Colonic mucosa (tissue), 4 donors: ENCODE results near the gene GMDS. TPM values are rescaled to one million over a fixed set of nuclear protein-coding genes. Genes with fewer than 3 reads are reported as not detected.

Experiments used
- DNase-seq: peaks from one replicate; pipeline ENCODE4 v3.0.0-alpha.2; 2020
- H3K27ac ChIP-seq: fragments of 200-600 bp; one replicate; pipeline ENCODE4 v1.8.0; 2021
- H3K27me3 ChIP-seq: fragments of 200-600 bp; one replicate; pipeline ENCODE4 v1.8.0; 2021
- H3K36me3 ChIP-seq: fragments of 200-600 bp; one replicate; pipeline ENCODE4 v1.8.0; 2021
- H3K4me1 ChIP-seq: fragments of 200-600 bp; one replicate; pipeline ENCODE4 v1.8.0; 2021; ENCODE audit warnings: mild to moderate bottlenecking
- H3K4me3 ChIP-seq: fragments of 200-600 bp; one replicate; pipeline ENCODE4 v1.8.0; 2021
- H3K9ac ChIP-seq, 2 donors: one replicate each; pipeline ENCODE4 v1.7.0; 2013; ENCODE audit warnings: control low read depth in 2 of 2, low read depth in 2 of 2, low read length in 2 of 2
- H3K9me3 ChIP-seq: fragments of 200-600 bp; one replicate; pipeline ENCODE4 v1.8.0; 2021
- intact Hi-C: fragments of 100-400 bp; cut with DNase I; formaldehyde crosslinking; loops from one replicate; pipeline ENCODE4 v1.14.1; 2022
- total RNA-seq, 2 donors: library from RNA; stranded (reverse); fragmentation: NEBNext Ultra II Directional in 1 of 2; extraction: Animal tissue kit (Norgen Biotek cat#: 25700) in 1 of 2; gene quantifications; one replicate each; pipeline ENCODE4 v1.2.1, GENCODE V29; 2021
- TF ChIP-seq, protein P1 (sequence below): fragments of 200-600 bp; IDR thresholded peaks from one replicate; pipeline ENCODE4 v1.8.0; 2022; ENCODE audit warnings: antibody characterized with exemption, mild to moderate bottlenecking
- donor health status: healthy.
- donor health status: DM: no; HTN: no; CAD: no.
- donor health status: DM: no; HTN: no; CAD: no.

Gene GMDS
- total RNA-seq, 2 donors from 2014 or later: 247 to 272 TPM

GRCh38 chr6:1643830-1644445 lies 601.5 kb downstream of the GMDS start:
- TF ChIP-seq, protein P1, sequence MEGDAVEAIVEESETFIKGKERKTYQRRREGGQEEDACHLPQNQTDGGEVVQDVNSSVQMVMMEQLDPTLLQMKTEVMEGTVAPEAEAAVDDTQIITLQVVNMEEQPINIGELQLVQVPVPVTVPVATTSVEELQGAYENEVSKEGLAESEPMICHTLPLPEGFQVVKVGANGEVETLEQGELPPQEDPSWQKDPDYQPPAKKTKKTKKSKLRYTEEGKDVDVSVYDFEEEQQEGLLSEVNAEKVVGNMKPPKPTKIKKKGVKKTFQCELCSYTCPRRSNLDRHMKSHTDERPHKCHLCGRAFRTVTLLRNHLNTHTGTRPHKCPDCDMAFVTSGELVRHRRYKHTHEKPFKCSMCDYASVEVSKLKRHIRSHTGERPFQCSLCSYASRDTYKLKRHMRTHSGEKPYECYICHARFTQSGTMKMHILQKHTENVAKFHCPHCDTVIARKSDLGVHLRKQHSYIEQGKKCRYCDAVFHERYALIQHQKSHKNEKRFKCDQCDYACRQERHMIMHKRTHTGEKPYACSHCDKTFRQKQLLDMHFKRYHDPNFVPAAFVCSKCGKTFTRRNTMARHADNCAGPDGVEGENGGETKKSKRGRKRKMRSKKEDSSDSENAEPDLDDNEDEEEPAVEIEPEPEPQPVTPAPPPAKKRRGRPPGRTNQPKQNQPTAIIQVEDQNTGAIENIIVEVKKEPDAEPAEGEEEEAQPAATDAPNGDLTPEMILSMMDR: no peak
- intact Hi-C loops: no loop called here
- Histone ChIP-seq H3K9ac (no peak overlapping the region), H3K27ac (no peak overlapping the region), H3K36me3 (no peaks in the 10 kb centered on the region), H3K9me3 (no peaks in the 10 kb centered on the region), H3K4me1 (no peaks in the 10 kb centered on the region), H3K27me3 (no peaks in the 10 kb centered on the region), H3K4me3 (no peak overlapping the region)
- DNase-seq: no peak

DNA sequence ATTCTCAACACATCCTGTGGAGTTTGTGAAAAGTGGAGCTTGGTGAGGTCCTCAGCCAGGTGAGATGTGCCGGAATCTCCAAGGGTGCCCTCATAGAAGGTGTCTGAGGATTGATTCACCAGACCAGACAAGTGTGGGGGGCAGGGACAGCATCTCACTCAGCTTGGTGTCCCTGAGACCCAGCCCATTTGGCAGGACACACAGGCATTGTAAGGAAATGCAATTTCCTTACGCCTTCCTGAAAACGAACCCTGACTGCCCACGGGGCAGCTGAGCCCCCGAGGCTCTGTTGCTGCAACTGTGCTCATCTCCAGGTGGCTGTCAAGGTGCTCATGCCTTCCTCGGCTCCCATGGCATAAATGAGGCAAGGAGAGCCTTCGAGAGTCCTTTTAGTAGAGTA lies 602.3 kb downstream of the GMDS start:
- no peak overlapping the region for H3K27ac ChIP-seq
- H3K9me3 ChIP-seq: no peaks in the 10 kb centered on the region
- intact Hi-C loops: no loop called here
- H3K36me3 ChIP-seq: no peaks in the 10 kb centered on the region
- no peak overlapping the region for H3K9ac ChIP-seq
- TF ChIP-seq, protein P1: no peak
- H3K4me3 ChIP-seq: no peak overlapping the region
- no peak for DNase-seq
- H3K27me3 ChIP-seq: no peaks in the 10 kb centered on the region
- H3K4me1 ChIP-seq: no peaks in the 10 kb centered on the region

- no peak overlapping the region for H3K27ac ChIP-seq
- no peaks in the 10 kb centered on the region for H3K36me3 ChIP-seq
- no peak for DNase-seq
- intact Hi-C loops: no loop called here
- H3K9me3 ChIP-seq: no peaks in the 10 kb centered on the region
- no peaks in the 10 kb centered on the region for H3K27me3 ChIP-seq
- TF ChIP-seq, protein P1: no peak
- H3K4me3 ChIP-seq: no peak overlapping the region
- no peaks in the 10 kb centered on the region for H3K4me1 ChIP-seq
- no peak overlapping the region for H3K9ac ChIP-seq
Measured at GRCh38 chr6:1641343-1641885, 604.0 kb downstream of the GMDS start.

DNA sequence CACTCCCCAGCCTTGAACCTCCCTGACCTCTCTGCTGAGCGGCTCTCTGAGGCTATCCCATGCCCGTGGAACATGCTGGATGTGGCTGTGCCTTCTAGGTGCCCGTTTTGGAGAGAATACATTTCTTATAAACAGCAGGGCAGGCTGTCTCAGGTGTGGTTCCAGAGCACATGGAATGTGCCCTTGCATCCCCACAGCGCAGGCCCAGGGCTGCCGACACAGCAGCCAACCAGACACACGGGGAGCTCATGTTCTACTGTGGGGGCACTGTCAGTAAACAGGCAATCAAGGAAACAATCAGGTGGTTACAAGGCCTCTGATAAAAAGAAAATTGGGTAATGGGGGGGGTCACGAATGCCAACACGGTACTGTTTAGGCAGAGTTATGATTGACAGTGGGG lies 604.9 kb downstream of the GMDS start:
- Histone ChIP-seq H3K9ac (no peak overlapping the region), H3K27me3 (no peaks in the 10 kb centered on the region), H3K4me3 (no peak overlapping the region), H3K9me3 (no peaks in the 10 kb centered on the region), H3K27ac (no peak overlapping the region), H3K36me3 (no peaks in the 10 kb centered on the region), H3K4me1 (no peaks in the 10 kb centered on the region)
- TF ChIP-seq, protein P1: no peak
- no peak for DNase-seq
- intact Hi-C loops: no loop called here

DNA sequence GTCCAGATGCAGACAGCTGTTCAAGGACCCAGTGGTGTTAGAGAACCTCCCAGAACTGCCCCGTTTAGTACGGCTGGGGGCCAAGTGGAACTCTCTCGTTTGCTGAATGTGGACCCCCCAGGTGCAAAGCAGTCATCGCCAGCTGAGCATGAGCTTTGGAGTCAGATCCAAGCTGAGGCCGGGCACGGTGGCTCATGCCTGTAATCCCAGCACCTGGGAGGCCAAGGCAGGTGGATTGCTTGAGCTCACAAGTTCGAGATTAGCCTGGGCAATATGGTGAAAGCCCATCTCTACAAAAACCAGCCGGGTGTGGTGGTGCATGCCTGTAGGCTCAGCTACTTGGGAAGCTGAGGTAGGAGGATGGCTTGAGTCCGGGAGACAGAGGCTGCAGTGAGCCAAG lies 606.0 kb downstream of the GMDS start:
- Histone ChIP-seq H3K27ac (no peak overlapping the region), H3K4me3 (no peak overlapping the region), H3K36me3 (no peaks in the 10 kb centered on the region), H3K9me3 (no peaks in the 10 kb centered on the region), H3K4me1 (no peaks in the 10 kb centered on the region), H3K27me3 (no peaks in the 10 kb centered on the region), H3K9ac (no peak overlapping the region)
- TF ChIP-seq, protein P1: no peak
- DNase-seq: no peak
- intact Hi-C loops: no loop called here
